ENCODE measurements around the gene ME3. TPM values are rescaled to one million over a fixed set of nuclear protein-coding genes. Genes with fewer than 3 reads are reported as not detected.

ME3 gene
- total RNA-seq, 1 donor from 2014 or later: 0.92 TPM

GRCh38 chr11:86495351-86495750 is 177.1 kb downstream of the ME3 start:
- H3K27ac Mint-ChIP-seq (ENCODE audit: unreplicated experiment): no peak overlapping the region
- H3K27me3 Mint-ChIP-seq (ENCODE audit: unreplicated experiment): peaks cover 1% of the 10 kb centered on the region
- H3K4me3 Mint-ChIP-seq (ENCODE audit: unreplicated experiment): no peak overlapping the region
- H3K9me3 Mint-ChIP-seq (ENCODE audit: unreplicated experiment): no peaks in the 10 kb centered on the region
- H3K36me3 Mint-ChIP-seq (ENCODE audit: low read depth, unreplicated experiment): no peaks in the 10 kb centered on the region
- DNase-seq (ENCODE audit: low spot score): no peak
- peaks cover 6% of the 10 kb centered on the region for H3K4me1 Mint-ChIP-seq (ENCODE audit: unreplicated experiment)
- TF ChIP-seq, protein P1, sequence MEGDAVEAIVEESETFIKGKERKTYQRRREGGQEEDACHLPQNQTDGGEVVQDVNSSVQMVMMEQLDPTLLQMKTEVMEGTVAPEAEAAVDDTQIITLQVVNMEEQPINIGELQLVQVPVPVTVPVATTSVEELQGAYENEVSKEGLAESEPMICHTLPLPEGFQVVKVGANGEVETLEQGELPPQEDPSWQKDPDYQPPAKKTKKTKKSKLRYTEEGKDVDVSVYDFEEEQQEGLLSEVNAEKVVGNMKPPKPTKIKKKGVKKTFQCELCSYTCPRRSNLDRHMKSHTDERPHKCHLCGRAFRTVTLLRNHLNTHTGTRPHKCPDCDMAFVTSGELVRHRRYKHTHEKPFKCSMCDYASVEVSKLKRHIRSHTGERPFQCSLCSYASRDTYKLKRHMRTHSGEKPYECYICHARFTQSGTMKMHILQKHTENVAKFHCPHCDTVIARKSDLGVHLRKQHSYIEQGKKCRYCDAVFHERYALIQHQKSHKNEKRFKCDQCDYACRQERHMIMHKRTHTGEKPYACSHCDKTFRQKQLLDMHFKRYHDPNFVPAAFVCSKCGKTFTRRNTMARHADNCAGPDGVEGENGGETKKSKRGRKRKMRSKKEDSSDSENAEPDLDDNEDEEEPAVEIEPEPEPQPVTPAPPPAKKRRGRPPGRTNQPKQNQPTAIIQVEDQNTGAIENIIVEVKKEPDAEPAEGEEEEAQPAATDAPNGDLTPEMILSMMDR (IDR thresholded peaks at IDR 0.05; ENCODE audit: unreplicated experiment): no peak

GRCh38 chr11:86492370-86493010 is 179.9 kb downstream of the ME3 start:
- H3K27me3 Mint-ChIP-seq (ENCODE audit: unreplicated experiment): peaks cover 1% of the 10 kb centered on the region
- H3K36me3 Mint-ChIP-seq (ENCODE audit: low read depth, unreplicated experiment): no peaks in the 10 kb centered on the region
- no peak overlapping the region for H3K27ac Mint-ChIP-seq (ENCODE audit: unreplicated experiment)
- H3K9me3 Mint-ChIP-seq (ENCODE audit: unreplicated experiment): no peaks in the 10 kb centered on the region
- DNase-seq (ENCODE audit: low spot score): no peak
- H3K4me3 Mint-ChIP-seq (ENCODE audit: unreplicated experiment): no peak overlapping the region
- peaks cover 2% of the 10 kb centered on the region for H3K4me1 Mint-ChIP-seq (ENCODE audit: unreplicated experiment)
- TF ChIP-seq, protein P1 (IDR thresholded peaks at IDR 0.05; ENCODE audit: unreplicated experiment): no peak

GRCh38 chr11:86491027-86491426 is 181.4 kb downstream of the ME3 start:
- TF ChIP-seq, protein P1 (IDR thresholded peaks at IDR 0.05; ENCODE audit: unreplicated experiment): no peak
- no peaks in the 10 kb centered on the region for H3K36me3 Mint-ChIP-seq (ENCODE audit: low read depth, unreplicated experiment)
- no peaks in the 10 kb centered on the region for H3K27me3 Mint-ChIP-seq (ENCODE audit: unreplicated experiment)
- no peak for DNase-seq (ENCODE audit: low spot score)
- no peaks in the 10 kb centered on the region for H3K9me3 Mint-ChIP-seq (ENCODE audit: unreplicated experiment)
- H3K4me3 Mint-ChIP-seq (ENCODE audit: unreplicated experiment): no peak overlapping the region
- no peak overlapping the region for H3K27ac Mint-ChIP-seq (ENCODE audit: unreplicated experiment)
- no peaks in the 10 kb centered on the region for H3K4me1 Mint-ChIP-seq (ENCODE audit: unreplicated experiment)

GRCh38 chr11:86490582-86490981 is 181.8 kb downstream of the ME3 start:
- TF ChIP-seq, protein P1 (IDR thresholded peaks at IDR 0.05; ENCODE audit: unreplicated experiment): no peak
- no peak overlapping the region for H3K4me3 Mint-ChIP-seq (ENCODE audit: unreplicated experiment)
- H3K36me3 Mint-ChIP-seq (ENCODE audit: low read depth, unreplicated experiment): no peaks in the 10 kb centered on the region
- no peaks in the 10 kb centered on the region for H3K9me3 Mint-ChIP-seq (ENCODE audit: unreplicated experiment)
- DNase-seq (ENCODE audit: low spot score): no peak
- no peaks in the 10 kb centered on the region for H3K4me1 Mint-ChIP-seq (ENCODE audit: unreplicated experiment)
- H3K27ac Mint-ChIP-seq (ENCODE audit: unreplicated experiment): no peak overlapping the region
- H3K27me3 Mint-ChIP-seq (ENCODE audit: unreplicated experiment): no peaks in the 10 kb centered on the region

DNA sequence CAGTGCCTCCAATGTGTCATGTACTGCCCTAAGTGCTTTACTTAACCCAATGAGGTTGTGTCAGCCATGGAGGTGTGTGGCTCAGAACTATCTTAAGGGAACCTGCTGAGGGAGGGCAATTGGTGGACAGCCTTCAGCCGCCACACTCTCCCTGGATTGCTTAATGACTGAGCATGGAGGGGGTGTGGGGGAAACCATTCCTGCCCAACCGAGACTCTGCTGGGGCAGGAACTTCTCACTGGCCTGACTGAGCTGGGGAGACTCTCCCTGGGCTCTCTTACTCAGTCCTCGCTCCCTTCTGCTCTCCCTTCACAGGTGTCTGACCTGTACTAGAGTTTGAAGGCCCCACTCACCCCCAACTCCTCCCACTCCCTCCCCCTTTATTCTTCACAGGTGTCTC is 183.0 kb downstream of the ME3 start:
- H3K4me3 Mint-ChIP-seq (ENCODE audit: unreplicated experiment): no peak overlapping the region
- no peak for DNase-seq (ENCODE audit: low spot score)
- no peak overlapping the region for H3K27ac Mint-ChIP-seq (ENCODE audit: unreplicated experiment)
- TF ChIP-seq, protein P1 (IDR thresholded peaks at IDR 0.05; ENCODE audit: unreplicated experiment): no peak
- H3K27me3 Mint-ChIP-seq (ENCODE audit: unreplicated experiment): no peaks in the 10 kb centered on the region
- H3K36me3 Mint-ChIP-seq (ENCODE audit: low read depth, unreplicated experiment): no peaks in the 10 kb centered on the region
- no peaks in the 10 kb centered on the region for H3K9me3 Mint-ChIP-seq (ENCODE audit: unreplicated experiment)
- no peaks in the 10 kb centered on the region for H3K4me1 Mint-ChIP-seq (ENCODE audit: unreplicated experiment)

Measured in endothelial cell (in vitro differentiated cells).